GM12878 (cell line): ENCODE results near the gene EXOC3L1. TPM values are rescaled to one million over a fixed set of nuclear protein-coding genes. Genes with fewer than 3 reads are reported as not detected.

Source experiments
- ATAC-seq: fragments of 200-7000 bp; cut with Tn5 transposase; 3 replicates; pipeline ENCODE4 v1.9.1; 2020; ENCODE audit warnings: mild to moderate bottlenecking, moderate library complexity
- BruUV-seq: library from RNA; stranded (reverse); fragments of 400-500 nt; replicated peaks from 2 replicates; lab custom pipeline; 2021; lab: Mats Ljungman, UMichigan
- CTCF ChIA-PET: fragments of 300-600 bp; sonication (Branson Sonifier 250); formaldehyde crosslinking; extraction: SDS; loops from one replicate; lab custom pipeline; 2021; ENCODE audit warnings: inconsistent platforms; lab: Yijun Ruan, JAX
- POLR2A ChIA-PET: fragments of 350-600 bp; formaldehyde crosslinking; extraction: SDS; loops from one replicate; lab custom pipeline; 2021; ENCODE audit warnings: inconsistent platforms; lab: Charles Lee
- RAD21 ChIA-PET: fragments of 300-600 bp; sonication (Branson Sonifier 250); formaldehyde crosslinking; loops from one replicate; lab custom pipeline; 2023; ENCODE audit warnings: antibody characterized with exemption; ENCODE audit not compliant: unreplicated experiment; lab: Charles Lee
- SMC1A ChIA-PET: fragments of 300-600 bp; sonication (Branson Sonifier 250); formaldehyde crosslinking; loops from one replicate; lab custom pipeline; 2023; ENCODE audit not compliant: unreplicated experiment, uncharacterized antibody; lab: Charles Lee
- DNase-seq: peaks from one replicate; pipeline ENCODE4 v3.0.0-alpha.2; 2011; ENCODE audit warnings: low read depth, low spot score
- FAIRE-seq: peaks from 3 replicates; lab custom pipeline; 2011; peaks lifted over from hg19 to GRCh38; lab: Jason Lieb, UNC
- H2AFZ ChIP-seq: 2 replicates; pipeline ENCODE4 v1.6.0; 2011; ENCODE audit warnings: low read depth, low read length, control low read depth; ENCODE audit not compliant: control insufficient read depth
- H3K27ac ChIP-seq: 2 replicates; pipeline ENCODE4 v1.5.1; 2011; ENCODE audit warnings: control low read depth; ENCODE audit not compliant: control insufficient read depth, insufficient read depth
- H3K27me3 ChIP-seq, 2 experiments: replicated peaks in 1 of 2; 2 replicates each; pipeline versions ENCODE4 v1.6.0 to v1.6.1; 2011; ENCODE audit warnings: low read length in 1 of 2; ENCODE audit not compliant: control insufficient read depth in 2 of 2, insufficient read depth in 2 of 2
- H3K36me3 ChIP-seq, 2 experiments: 2 replicates each; pipeline ENCODE4 v1.5.1; 2011; ENCODE audit warnings: low read length in 1 of 2; ENCODE audit not compliant: control insufficient read depth in 2 of 2, insufficient read depth in 2 of 2
- H3K4me1 ChIP-seq: 2 replicates; pipeline ENCODE4 v1.6.1; 2011; ENCODE audit warnings: mild to moderate bottlenecking, low read length, moderate library complexity, mixed read lengths; ENCODE audit not compliant: control insufficient read depth, insufficient read depth
- H3K4me2 ChIP-seq: 2 replicates; pipeline ENCODE4 v1.6.0; 2011; ENCODE audit warnings: control low read depth; ENCODE audit not compliant: control insufficient read depth, insufficient read depth
- H3K4me3 ChIP-seq: fragments of 200-600 bp; sonication (generic); 2 replicates; pipeline ENCODE4 v1.5.1; 2016
- H3K79me2 ChIP-seq: 2 replicates; pipeline ENCODE4 v1.6.0; 2011; ENCODE audit warnings: low read length; ENCODE audit not compliant: control insufficient read depth, insufficient read depth
- H3K9ac ChIP-seq: 2 replicates; pipeline ENCODE4 v1.8.0; 2011; ENCODE audit warnings: low read length, control low read depth, mixed read lengths; ENCODE audit not compliant: control insufficient read depth, insufficient read depth
- H3K9me3 ChIP-seq: replicated peaks from 3 replicates; pipeline ENCODE4 v1.5.1; 2011; ENCODE audit warnings: mild to moderate bottlenecking, low read length; ENCODE audit not compliant: control insufficient read depth, insufficient read depth
- H4K20me1 ChIP-seq: 2 replicates; pipeline ENCODE4 v1.6.0; 2011; ENCODE audit not compliant: control insufficient read depth, insufficient read depth
- DPF2 ChIP-seq: fragments of 450-650 bp; IDR thresholded peaks from 2 replicates; pipeline ENCODE4 v1.6.1; 2017; ENCODE audit warnings: mild to moderate bottlenecking
- IRF4 ChIP-seq: IDR thresholded peaks from 2 replicates; pipeline ENCODE4 v1.6.1; 2011; ENCODE audit warnings: low read depth, low read length
- KAT2A ChIP-seq: conservative IDR thresholded peaks from 2 replicates; pipeline ENCODE4 v1.6.1; 2011; ENCODE audit warnings: low read depth, low read length; ENCODE audit not compliant: control insufficient read depth
- MYB ChIP-seq: fragments of 150-350 bp; IDR thresholded peaks from 2 replicates; pipeline ENCODE4 v1.6.1; 2014; ENCODE audit warnings: mild to moderate bottlenecking, low read depth, low read length, borderline replicate concordance
- SMAD1 ChIP-seq: fragments of 450-650 bp; IDR thresholded peaks from 2 replicates; pipeline ENCODE4 v1.6.1; 2018; ENCODE audit warnings: mild to moderate bottlenecking, low read depth; ENCODE audit not compliant: partially characterized antibody
- SMARCA5 ChIP-seq: fragments of 450-650 bp; IDR thresholded peaks from 2 replicates; pipeline ENCODE4 v1.6.1; 2017; ENCODE audit warnings: mild to moderate bottlenecking
- SMC3 ChIP-seq: IDR thresholded peaks from 2 replicates; pipeline ENCODE4 v1.6.1; 2011; ENCODE audit warnings: low read length, improper control_type of control experiment, borderline replicate concordance
- ZNF274 ChIP-seq: IDR thresholded peaks from one replicate; pipeline ENCODE4 v1.8.0; 2011; ENCODE audit not compliant: insufficient read length, insufficient read depth
- ZNF384 ChIP-seq: IDR thresholded peaks from 2 replicates; pipeline ENCODE4 v1.6.1; 2012; ENCODE audit warnings: low read depth, mild to moderate bottlenecking, low read length, improper control_type of control experiment, borderline replicate concordance
- WGBS: methylation state at CpG from one replicate; pipeline ENCODE4 v1.1.6; 2016; ENCODE audit warnings: low lambda C conversion rate; ENCODE audit not compliant: insufficient replicate concordance, insufficient coverage; ENCODE audit errors: missing lambda C conversion rate; 5-methylcytosine and 5-hydroxymethylcytosine counted together
- in situ Hi-C: fragments of 300-500 bp; cut with MboI; formaldehyde crosslinking; loops from 9 replicates; pipeline ENCODE4 v1.14.3; 2018; ENCODE audit warnings: mixed read lengths
- intact Hi-C: fragments of 100-400 bp; cut with micrococcal nuclease; formaldehyde crosslinking; loops from one replicate; pipeline ENCODE4 v1.14.2; 2022; ENCODE audit not compliant: unreplicated experiment
- polyA plus RNA-seq, 11 experiments: library from polyadenylated mRNA; depleted of rRNA in 4 of 11; unstranded in 6 of 11; stranded (reverse) in 5 of 11; fragments of >200 nt; fragmentation: Nextera tagmentation in 4 of 11; fragmentation: Illumina TruSeq in 1 of 11; extraction: Ambion mirVana in 4 of 11; extraction: Trizol in 1 of 11; gene quantifications; 1 replicate in 1 of 11; 2 replicates in 10 of 11; pipeline versions ENCODE4 v1.2.1 to v1.2.3, GENCODE V29; 2011 to 2016; ENCODE audit warnings: inconsistent platforms in 2 of 11, missing spikeins in 2 of 11, low read depth in 1 of 11
- total RNA-seq, 4 experiments: library from RNA; depleted of rRNA in 3 of 4; stranded (reverse); fragments of >200 nt in 3 of 4; fragmentation: Illumina TruSeq in 1 of 4; extraction: Trizol in 1 of 4; gene quantifications; 2 replicates each; pipeline versions ENCODE4 v1.2.1 to v1.2.3, GENCODE V29; 2013 to 2021
- TF ChIP-seq, protein P1 (sequence below): fragments of 450-650 bp; IDR thresholded peaks from 2 replicates; pipeline ENCODE4 v1.6.1; 2017; ENCODE audit warnings: low read depth, mild to moderate bottlenecking, moderate library complexity
- TF ChIP-seq, protein P2 (sequence below): IDR thresholded peaks from 2 replicates; pipeline ENCODE4 v1.6.1; 2012; ENCODE audit warnings: mild to moderate bottlenecking, low read depth, low read length
- TF ChIP-seq, protein P3 (sequence below): IDR thresholded peaks from 2 replicates; pipeline ENCODE4 v1.6.1; 2011; ENCODE audit warnings: low read depth, mild to moderate bottlenecking, low read length, moderate library complexity, borderline replicate concordance; ENCODE audit errors: extremely low read depth
- TF ChIP-seq, protein P4 (sequence below): fragments of 450-650 bp; IDR thresholded peaks from 2 replicates; pipeline ENCODE4 v1.6.1; 2017; ENCODE audit warnings: borderline replicate concordance

The EXOC3L1 gene
- total and polyA plus RNA-seq, 10 of the 15 experiments (the other 5 are each of a cell fraction or from before 2014, with no cell fraction given): 0.07 to 0.42 TPM; not detected in 8

DNA sequence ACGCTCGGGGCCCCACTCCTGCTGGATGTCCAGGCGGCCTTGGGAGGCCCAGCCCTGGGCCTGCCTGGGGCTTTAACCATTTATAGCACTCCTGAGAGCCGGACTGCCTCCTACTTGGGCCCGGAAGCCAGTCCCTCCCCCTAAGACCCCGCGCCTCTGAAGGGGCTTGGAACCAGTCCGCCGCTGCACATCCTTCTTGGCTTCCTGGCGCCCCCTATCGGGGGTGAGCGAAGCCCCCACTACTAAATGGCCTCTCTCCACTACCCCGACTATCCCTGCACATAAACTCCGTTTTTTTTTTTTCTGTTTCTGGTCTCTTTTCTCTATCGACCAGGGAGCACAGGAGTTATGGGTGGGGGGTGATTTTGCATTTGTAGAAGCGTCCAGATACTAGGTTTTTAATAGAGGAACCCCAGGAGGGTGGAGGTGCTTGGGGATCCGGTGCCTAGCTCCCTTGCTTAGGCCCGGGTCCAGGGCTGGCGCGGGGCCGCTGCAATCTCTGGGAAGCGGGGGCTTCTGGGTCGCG is 20.2 kb downstream of the EXOC3L1 start (continued):
- TF ChIP-seq, protein P1, sequence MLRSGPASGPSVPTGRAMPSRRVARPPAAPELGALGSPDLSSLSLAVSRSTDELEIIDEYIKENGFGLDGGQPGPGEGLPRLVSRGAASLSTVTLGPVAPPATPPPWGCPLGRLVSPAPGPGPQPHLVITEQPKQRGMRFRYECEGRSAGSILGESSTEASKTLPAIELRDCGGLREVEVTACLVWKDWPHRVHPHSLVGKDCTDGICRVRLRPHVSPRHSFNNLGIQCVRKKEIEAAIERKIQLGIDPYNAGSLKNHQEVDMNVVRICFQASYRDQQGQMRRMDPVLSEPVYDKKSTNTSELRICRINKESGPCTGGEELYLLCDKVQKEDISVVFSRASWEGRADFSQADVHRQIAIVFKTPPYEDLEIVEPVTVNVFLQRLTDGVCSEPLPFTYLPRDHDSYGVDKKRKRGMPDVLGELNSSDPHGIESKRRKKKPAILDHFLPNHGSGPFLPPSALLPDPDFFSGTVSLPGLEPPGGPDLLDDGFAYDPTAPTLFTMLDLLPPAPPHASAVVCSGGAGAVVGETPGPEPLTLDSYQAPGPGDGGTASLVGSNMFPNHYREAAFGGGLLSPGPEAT: 0 out of 2 replicates have a peak, but pooled peaks have one; percentile 19
- TF ChIP-seq ZNF384: 0 out of 2 replicates have a peak, but pooled peaks have one; percentile 43
- TF ChIP-seq SMAD1: no peak
- TF ChIP-seq SMC3: peak; percentile 20; the same call in 1 of the 2 replicates
- TF ChIP-seq SMARCA5: 0 out of 2 replicates have a peak, but pooled peaks have one; percentile 19

DNA sequence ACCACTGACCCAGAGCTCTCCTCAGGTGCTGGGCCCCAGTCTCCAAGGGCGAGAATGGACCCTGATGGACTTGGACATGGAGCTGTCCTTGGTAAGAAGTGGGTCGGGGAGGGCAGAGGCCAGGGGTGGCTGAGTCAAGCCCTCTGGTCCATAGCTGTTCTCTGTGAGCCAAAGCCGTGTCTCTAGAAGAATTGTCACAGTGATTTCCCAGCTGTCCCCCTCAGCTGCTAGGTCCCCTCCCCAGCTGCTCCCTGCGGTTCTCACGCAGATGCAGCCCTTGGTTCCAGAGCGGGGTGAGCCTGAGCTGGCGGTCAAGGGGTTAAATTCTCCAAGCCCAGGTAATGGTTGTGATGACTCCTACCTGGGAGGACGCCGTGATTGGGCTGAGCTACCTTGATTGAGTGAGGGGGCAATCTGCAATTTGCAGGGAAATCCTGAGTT is 20.9 kb downstream of the EXOC3L1 start:
- Histone ChIP-seq H3K4me2 (no peak overlapping the region), H4K20me1 (no peaks in the 10 kb centered on the region; the same call in 1 of the 2 replicates), H3K27me3 (peaks cover 2 to 13% of the 10 kb centered on the region in 2 experiments), H3K4me3 (no peak overlapping the region), H3K27ac (no peak overlapping the region), H3K4me1 (peaks cover 42% of the 10 kb centered on the region), H3K36me3 (no peaks in the 10 kb centered on the region), H3K9ac (no peak overlapping the region), H2AFZ (no peak overlapping the region), H3K9me3 (no peaks in the 10 kb centered on the region; the same call in 2 of the 3 replicates), H3K79me2 (no peaks in the 10 kb centered on the region)
- BruUV-seq: no TSS peak
- intact Hi-C loops: no loop called here
- WGBS: 88% methylated on average over 9 of the region's 9 CpGs
- SMC1A ChIA-PET: interaction anchor here (1.0 to 4.1 kb wide), 4 partner anchors 9 to 215 kb away, joined by 3 to 48 read pairs (median 3); partner anchors contain the start of genes FBXL8 and TRADD
- POLR2A ChIA-PET: interaction anchor here (0.7 to 10.9 kb wide), 4 partner anchors 8 to 151 kb away, joined by 3 to 137 read pairs (median 8); partner anchors contain the start of genes FBXL8, HSF4 and TRADD
- RAD21 ChIA-PET: interaction anchor here (0.7 to 4.1 kb wide), 3 partner anchors 9 to 141 kb away, joined by 3 to 48 read pairs (median 3); partner anchors contain the start of genes FBXL8 and TRADD
- in situ Hi-C loops: no loop called here
- no peak for FAIRE-seq
- ATAC-seq: no peak
- TF ChIP-seq IRF4 (no peak), DPF2 (no peak), KAT2A (no peak), MYB (no peak), ZNF274 (no peak)
- TF ChIP-seq, protein P2, sequence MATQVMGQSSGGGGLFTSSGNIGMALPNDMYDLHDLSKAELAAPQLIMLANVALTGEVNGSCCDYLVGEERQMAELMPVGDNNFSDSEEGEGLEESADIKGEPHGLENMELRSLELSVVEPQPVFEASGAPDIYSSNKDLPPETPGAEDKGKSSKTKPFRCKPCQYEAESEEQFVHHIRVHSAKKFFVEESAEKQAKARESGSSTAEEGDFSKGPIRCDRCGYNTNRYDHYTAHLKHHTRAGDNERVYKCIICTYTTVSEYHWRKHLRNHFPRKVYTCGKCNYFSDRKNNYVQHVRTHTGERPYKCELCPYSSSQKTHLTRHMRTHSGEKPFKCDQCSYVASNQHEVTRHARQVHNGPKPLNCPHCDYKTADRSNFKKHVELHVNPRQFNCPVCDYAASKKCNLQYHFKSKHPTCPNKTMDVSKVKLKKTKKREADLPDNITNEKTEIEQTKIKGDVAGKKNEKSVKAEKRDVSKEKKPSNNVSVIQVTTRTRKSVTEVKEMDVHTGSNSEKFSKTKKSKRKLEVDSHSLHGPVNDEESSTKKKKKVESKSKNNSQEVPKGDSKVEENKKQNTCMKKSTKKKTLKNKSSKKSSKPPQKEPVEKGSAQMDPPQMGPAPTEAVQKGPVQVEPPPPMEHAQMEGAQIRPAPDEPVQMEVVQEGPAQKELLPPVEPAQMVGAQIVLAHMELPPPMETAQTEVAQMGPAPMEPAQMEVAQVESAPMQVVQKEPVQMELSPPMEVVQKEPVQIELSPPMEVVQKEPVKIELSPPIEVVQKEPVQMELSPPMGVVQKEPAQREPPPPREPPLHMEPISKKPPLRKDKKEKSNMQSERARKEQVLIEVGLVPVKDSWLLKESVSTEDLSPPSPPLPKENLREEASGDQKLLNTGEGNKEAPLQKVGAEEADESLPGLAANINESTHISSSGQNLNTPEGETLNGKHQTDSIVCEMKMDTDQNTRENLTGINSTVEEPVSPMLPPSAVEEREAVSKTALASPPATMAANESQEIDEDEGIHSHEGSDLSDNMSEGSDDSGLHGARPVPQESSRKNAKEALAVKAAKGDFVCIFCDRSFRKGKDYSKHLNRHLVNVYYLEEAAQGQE: peak; percentile 38; the same call in 1 of the 2 replicates
- TF ChIP-seq, protein P3, sequence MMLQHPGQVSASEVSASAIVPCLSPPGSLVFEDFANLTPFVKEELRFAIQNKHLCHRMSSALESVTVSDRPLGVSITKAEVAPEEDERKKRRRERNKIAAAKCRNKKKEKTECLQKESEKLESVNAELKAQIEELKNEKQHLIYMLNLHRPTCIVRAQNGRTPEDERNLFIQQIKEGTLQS: no peak
- TF ChIP-seq, protein P4, sequence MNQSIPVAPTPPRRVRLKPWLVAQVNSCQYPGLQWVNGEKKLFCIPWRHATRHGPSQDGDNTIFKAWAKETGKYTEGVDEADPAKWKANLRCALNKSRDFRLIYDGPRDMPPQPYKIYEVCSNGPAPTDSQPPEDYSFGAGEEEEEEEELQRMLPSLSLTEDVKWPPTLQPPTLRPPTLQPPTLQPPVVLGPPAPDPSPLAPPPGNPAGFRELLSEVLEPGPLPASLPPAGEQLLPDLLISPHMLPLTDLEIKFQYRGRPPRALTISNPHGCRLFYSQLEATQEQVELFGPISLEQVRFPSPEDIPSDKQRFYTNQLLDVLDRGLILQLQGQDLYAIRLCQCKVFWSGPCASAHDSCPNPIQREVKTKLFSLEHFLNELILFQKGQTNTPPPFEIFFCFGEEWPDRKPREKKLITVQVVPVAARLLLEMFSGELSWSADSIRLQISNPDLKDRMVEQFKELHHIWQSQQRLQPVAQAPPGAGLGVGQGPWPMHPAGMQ: no peak
- DNase-seq: no peak
- CTCF ChIA-PET: interaction anchor here (0.7 to 5.4 kb wide), 11 partner anchors 10 to 209 kb away, joined by 3 to 60 read pairs (median 3); partner anchors contain the start of genes FBXL8 and TRADD
